OCI-LY1 (cell line): ENCODE data around the gene LAX1.

ENCODE experiments used
- H2AFZ ChIP-seq: fragments of 200-600 bp; sonication (generic), shearing (Covaris generic); 2 replicates; pipeline ENCODE4 v1.6.0; 2014; ENCODE audit warnings: antibody characterized with exemption, mild to moderate bottlenecking, low read length
- H3F3A ChIP-seq: fragments of 200-600 bp; sonication (generic), shearing (Covaris generic); 2 replicates; pipeline ENCODE4 v1.6.0; 2014; ENCODE audit warnings: mild to moderate bottlenecking, antibody characterized with exemption, low read length, moderate library complexity; ENCODE audit not compliant: insufficient read depth
- H3K27ac ChIP-seq: fragments of 200-600 bp; sonication (generic); 2 replicates; pipeline ENCODE4 v1.5.1; 2014; ENCODE audit warnings: low read length, mixed run types, mild to moderate bottlenecking, low read depth; ENCODE audit not compliant: poor library complexity, severe bottlenecking
- H3K27me3 ChIP-seq: fragments of 200-600 bp; sonication (generic); 2 replicates; pipeline ENCODE4 v1.6.0; 2014; ENCODE audit warnings: antibody characterized with exemption, mild to moderate bottlenecking, low read length, moderate library complexity; ENCODE audit not compliant: insufficient read depth
- H3K36me3 ChIP-seq: fragments of 200-600 bp; sonication (generic); 2 replicates; pipeline ENCODE4 v1.6.1; 2014; ENCODE audit warnings: mild to moderate bottlenecking, antibody characterized with exemption, low read length, moderate library complexity, mixed read lengths; ENCODE audit not compliant: insufficient read depth
- H3K4me1 ChIP-seq: fragments of 200-600 bp; sonication (generic); 2 replicates; pipeline ENCODE4 v1.5.1; 2014; ENCODE audit warnings: mild to moderate bottlenecking, low read length, moderate library complexity; ENCODE audit not compliant: insufficient read depth, severe bottlenecking
- H3K4me2 ChIP-seq: fragments of 200-600 bp; sonication (generic), shearing (Covaris generic); 2 replicates; pipeline ENCODE4 v1.6.1; 2014; ENCODE audit warnings: low read length
- H3K4me3 ChIP-seq: fragments of 200-600 bp; sonication (generic); 2 replicates; pipeline ENCODE4 v1.5.1; 2014; ENCODE audit warnings: low read length, low read depth, mild to moderate bottlenecking, mixed read lengths; ENCODE audit not compliant: poor library complexity, severe bottlenecking
- H3K79me2 ChIP-seq: fragments of 200-600 bp; shearing (Covaris generic); 2 replicates; pipeline ENCODE4 v1.6.1; 2016; ENCODE audit warnings: mixed run types, low read length, mixed read lengths; ENCODE audit not compliant: insufficient read depth
- H3K9ac ChIP-seq: fragments of 200-600 bp; sonication (generic), shearing (Covaris generic); 2 replicates; pipeline ENCODE4 v1.6.1; 2014; ENCODE audit warnings: mild to moderate bottlenecking, low read length, mixed read lengths
- H3K9me2 ChIP-seq: fragments of 200-600 bp; sonication (generic), shearing (Covaris generic); 2 replicates; pipeline ENCODE4 v1.6.1; 2014; ENCODE audit warnings: low read depth, mild to moderate bottlenecking, low read length, mixed read lengths
- H3K9me3 ChIP-seq: fragments of 200-600 bp; shearing (Covaris generic); 2 replicates; pipeline ENCODE4 v1.6.1; 2014; ENCODE audit warnings: low read length, mixed read lengths
- H4K20me1 ChIP-seq: fragments of 200-600 bp; sonication (generic), shearing (Covaris generic); 2 replicates; pipeline ENCODE4 v1.6.0; 2016; ENCODE audit warnings: mild to moderate bottlenecking, low read length; ENCODE audit not compliant: insufficient read depth
- EZH2 ChIP-seq: fragments of 200-600 bp; sonication (generic), shearing (Covaris generic); IDR thresholded peaks from 2 replicates; pipeline ENCODE4 v1.8.0; 2017; ENCODE audit warnings: borderline replicate concordance, mixed run types, mild to moderate bottlenecking, antibody characterized with exemption, low read length, moderate library complexity, mixed read lengths
- TF ChIP-seq, protein P1 (sequence below): fragments of 200-600 bp; sonication (generic), shearing (Covaris generic); IDR thresholded peaks from 2 replicates; pipeline ENCODE4 v1.5.1; 2017; ENCODE audit warnings: mild to moderate bottlenecking, antibody characterized with exemption, low read length, moderate library complexity, mixed read lengths

The LAX1 gene

DNA sequence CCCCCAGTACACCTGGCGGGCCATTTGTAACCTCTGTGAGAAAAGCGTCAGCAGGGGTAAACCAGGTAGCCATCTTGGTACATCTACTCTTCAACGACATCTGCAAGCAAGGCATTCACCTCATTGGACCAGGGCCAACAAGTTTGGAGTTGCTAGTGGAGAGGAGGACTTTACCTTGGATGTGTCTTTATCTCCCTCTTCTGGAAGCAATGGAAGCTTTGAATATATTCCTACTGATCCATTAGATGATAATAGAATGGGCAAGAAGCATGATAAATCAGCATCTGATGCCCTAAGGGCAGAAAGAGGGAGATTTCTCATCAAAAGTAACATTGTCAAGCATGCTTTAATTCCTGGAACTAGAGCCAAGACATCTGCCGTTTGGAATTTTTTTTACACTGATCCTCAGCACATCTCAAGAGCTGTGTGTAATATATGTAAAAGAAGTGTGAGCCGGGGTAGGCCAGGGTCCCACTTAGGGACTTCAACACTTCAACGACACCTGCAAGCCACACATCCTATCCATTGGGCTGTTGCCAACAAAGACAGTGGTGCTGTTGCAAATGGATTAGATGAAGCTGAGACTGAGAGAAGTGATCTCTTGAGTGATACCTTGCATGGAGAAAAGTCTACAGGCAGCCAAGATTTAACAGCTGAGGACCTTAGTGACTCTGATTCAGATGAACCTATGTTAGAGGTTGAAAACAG lies 33.1 kb downstream of the LAX1 start:
- peaks cover 62% of the 10 kb centered on the region for H3K36me3 ChIP-seq
- no peak overlapping the region for H3K4me2 ChIP-seq
- H3K9ac ChIP-seq: no peak overlapping the region
- no peaks in the 10 kb centered on the region for H4K20me1 ChIP-seq
- no peaks in the 10 kb centered on the region for H3F3A ChIP-seq
- peaks cover 28% of the 10 kb centered on the region for H3K4me1 ChIP-seq
- peaks cover 71% of the 10 kb centered on the region for H3K79me2 ChIP-seq
- no peak for TF ChIP-seq EZH2
- TF ChIP-seq, protein P1, sequence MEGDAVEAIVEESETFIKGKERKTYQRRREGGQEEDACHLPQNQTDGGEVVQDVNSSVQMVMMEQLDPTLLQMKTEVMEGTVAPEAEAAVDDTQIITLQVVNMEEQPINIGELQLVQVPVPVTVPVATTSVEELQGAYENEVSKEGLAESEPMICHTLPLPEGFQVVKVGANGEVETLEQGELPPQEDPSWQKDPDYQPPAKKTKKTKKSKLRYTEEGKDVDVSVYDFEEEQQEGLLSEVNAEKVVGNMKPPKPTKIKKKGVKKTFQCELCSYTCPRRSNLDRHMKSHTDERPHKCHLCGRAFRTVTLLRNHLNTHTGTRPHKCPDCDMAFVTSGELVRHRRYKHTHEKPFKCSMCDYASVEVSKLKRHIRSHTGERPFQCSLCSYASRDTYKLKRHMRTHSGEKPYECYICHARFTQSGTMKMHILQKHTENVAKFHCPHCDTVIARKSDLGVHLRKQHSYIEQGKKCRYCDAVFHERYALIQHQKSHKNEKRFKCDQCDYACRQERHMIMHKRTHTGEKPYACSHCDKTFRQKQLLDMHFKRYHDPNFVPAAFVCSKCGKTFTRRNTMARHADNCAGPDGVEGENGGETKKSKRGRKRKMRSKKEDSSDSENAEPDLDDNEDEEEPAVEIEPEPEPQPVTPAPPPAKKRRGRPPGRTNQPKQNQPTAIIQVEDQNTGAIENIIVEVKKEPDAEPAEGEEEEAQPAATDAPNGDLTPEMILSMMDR: no peak
- no peak overlapping the region for H3K4me3 ChIP-seq
- no peak overlapping the region for H3K27ac ChIP-seq
- H2AFZ ChIP-seq: no peak overlapping the region
- H3K9me2 ChIP-seq: no peaks in the 10 kb centered on the region
- H3K27me3 ChIP-seq: no peaks in the 10 kb centered on the region
- H3K9me3 ChIP-seq: 0 out of 2 replicates have a peak, but pooled peaks cover 5% of the 10 kb centered on the region

DNA sequence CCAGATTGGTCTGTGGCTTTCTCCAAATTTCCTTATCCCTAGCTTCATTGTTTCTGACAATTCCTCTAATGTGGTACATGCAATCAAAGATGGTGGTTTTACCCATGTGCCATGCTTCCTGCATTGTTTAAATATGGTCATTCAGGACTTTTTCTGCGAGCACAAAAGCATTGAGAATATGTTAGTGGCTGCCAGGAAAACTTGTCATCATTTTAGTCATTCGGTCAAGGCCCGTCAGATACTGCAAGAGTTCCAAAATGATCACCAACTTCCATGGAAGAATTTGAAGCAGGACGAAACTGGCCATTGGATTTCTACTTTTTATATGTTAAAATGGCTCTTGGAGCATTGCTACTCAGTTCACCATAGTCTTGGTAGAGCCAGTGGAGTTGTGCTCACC lies 34.2 kb downstream of the LAX1 start:
- no peaks in the 10 kb centered on the region for H3K9me2 ChIP-seq
- H2AFZ ChIP-seq: no peak overlapping the region
- H3K27me3 ChIP-seq: no peaks in the 10 kb centered on the region
- 0 out of 2 replicates have a peak, but pooled peaks cover 5% of the 10 kb centered on the region for H3K9me3 ChIP-seq
- no peak overlapping the region for H3K4me2 ChIP-seq
- no peak overlapping the region for H3K9ac ChIP-seq
- H3K4me1 ChIP-seq: peaks cover 28% of the 10 kb centered on the region
- H3K36me3 ChIP-seq: peaks cover 73% of the 10 kb centered on the region
- H3K27ac ChIP-seq: no peak overlapping the region
- TF ChIP-seq, protein P1: no peak
- TF ChIP-seq EZH2: no peak
- H3F3A ChIP-seq: no peaks in the 10 kb centered on the region
- H4K20me1 ChIP-seq: no peaks in the 10 kb centered on the region
- H3K79me2 ChIP-seq: peaks cover 79% of the 10 kb centered on the region
- no peak overlapping the region for H3K4me3 ChIP-seq

DNA sequence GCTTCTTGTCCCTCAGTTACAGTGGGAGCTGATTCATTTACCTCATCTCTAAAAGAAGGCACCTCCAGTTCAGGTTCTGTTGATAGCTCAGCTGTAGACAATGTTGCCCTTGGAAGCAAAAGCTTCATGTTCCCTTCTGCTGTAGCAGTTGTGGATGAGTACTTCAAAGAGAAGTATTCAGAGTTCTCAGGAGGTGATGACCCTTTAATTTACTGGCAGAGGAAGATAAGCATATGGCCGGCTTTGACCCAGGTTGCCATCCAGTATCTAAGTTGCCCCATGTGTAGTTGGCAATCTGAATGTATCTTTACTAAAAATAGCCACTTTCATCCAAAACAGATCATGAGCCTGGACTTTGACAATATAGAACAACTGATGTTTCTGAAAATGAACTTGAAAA lies 35.0 kb downstream of the LAX1 start:
- no peaks in the 10 kb centered on the region for H4K20me1 ChIP-seq
- peaks cover 24% of the 10 kb centered on the region for H3K4me1 ChIP-seq

More for the DNA sequence above, 35.0 kb downstream of the LAX1 start:
- Histone ChIP-seq H3K4me2 (peak overlapping the region; percentile 11; the same call in 1 of the 2 replicates), H3K36me3 (peaks cover 81% of the 10 kb centered on the region), H3K9me2 (no peaks in the 10 kb centered on the region), H2AFZ (no peak overlapping the region), H3K79me2 (peaks cover 79% of the 10 kb centered on the region), H3K9ac (no peak overlapping the region), H3F3A (no peaks in the 10 kb centered on the region), H3K27ac (no peak overlapping the region), H3K27me3 (no peaks in the 10 kb centered on the region), H3K4me3 (no peak overlapping the region), H3K9me3 (0 out of 2 replicates have a peak, but pooled peaks cover 5% of the 10 kb centered on the region)
- no peak for TF ChIP-seq EZH2
- TF ChIP-seq, protein P1: no peak
